ENCODE results near the gene PHKA2. TPM values are rescaled to one million over a fixed set of nuclear protein-coding genes. Genes with fewer than 3 reads are reported as not detected.
"Not testable (repeated sequence)": the region's sequence is repeated elsewhere in the genome, so short reads cannot be mapped to it uniquely, and the experiment has no call there.

Gene PHKA2
- total RNA-seq, 4 donors from 2014 or later = 3.6 to 45.6 (median 24.7) TPM

DNA sequence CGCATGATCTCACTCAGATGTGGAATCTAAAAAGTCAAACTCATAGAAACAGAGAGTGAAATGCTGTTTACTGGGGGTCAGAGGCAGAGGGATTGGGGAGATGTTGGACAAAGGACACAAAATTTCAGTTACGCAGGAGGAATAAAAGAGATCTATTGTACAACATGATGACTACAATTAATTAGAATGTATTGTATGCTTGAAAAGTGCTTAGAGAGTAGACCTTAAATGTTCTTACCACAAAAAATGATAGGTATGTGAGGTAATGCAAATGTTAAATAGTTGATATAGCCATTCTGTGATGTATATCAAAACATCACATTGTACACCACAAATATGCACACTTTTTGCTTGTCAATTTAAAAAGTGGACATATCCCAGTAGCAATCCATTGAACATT lies 36.1 kb upstream of the PHKA2 start:
- DNase-seq = no peak
- no peak for TF ChIP-seq POLR2A (IDR thresholded peaks at IDR 0.05)
- TF ChIP-seq, protein P1, sequence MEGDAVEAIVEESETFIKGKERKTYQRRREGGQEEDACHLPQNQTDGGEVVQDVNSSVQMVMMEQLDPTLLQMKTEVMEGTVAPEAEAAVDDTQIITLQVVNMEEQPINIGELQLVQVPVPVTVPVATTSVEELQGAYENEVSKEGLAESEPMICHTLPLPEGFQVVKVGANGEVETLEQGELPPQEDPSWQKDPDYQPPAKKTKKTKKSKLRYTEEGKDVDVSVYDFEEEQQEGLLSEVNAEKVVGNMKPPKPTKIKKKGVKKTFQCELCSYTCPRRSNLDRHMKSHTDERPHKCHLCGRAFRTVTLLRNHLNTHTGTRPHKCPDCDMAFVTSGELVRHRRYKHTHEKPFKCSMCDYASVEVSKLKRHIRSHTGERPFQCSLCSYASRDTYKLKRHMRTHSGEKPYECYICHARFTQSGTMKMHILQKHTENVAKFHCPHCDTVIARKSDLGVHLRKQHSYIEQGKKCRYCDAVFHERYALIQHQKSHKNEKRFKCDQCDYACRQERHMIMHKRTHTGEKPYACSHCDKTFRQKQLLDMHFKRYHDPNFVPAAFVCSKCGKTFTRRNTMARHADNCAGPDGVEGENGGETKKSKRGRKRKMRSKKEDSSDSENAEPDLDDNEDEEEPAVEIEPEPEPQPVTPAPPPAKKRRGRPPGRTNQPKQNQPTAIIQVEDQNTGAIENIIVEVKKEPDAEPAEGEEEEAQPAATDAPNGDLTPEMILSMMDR (IDR thresholded peaks at IDR 0.05) = no peak
- H3K9me3 ChIP-seq = no peaks in the 10 kb centered on the region
- intact Hi-C loops (cut with DNase I; ENCODE audit: low total_unique reads) = no loop called here
- no peaks in the 10 kb centered on the region for H3K4me1 ChIP-seq
- H3K27me3 ChIP-seq = peaks cover 0 to 4% of the 10 kb centered on the region in 2 donors
- no peak overlapping the region for H3K27ac ChIP-seq
- H3K4me3 ChIP-seq = no peak overlapping the region
- no peaks in the 10 kb centered on the region for H3K36me3 ChIP-seq

DNA sequence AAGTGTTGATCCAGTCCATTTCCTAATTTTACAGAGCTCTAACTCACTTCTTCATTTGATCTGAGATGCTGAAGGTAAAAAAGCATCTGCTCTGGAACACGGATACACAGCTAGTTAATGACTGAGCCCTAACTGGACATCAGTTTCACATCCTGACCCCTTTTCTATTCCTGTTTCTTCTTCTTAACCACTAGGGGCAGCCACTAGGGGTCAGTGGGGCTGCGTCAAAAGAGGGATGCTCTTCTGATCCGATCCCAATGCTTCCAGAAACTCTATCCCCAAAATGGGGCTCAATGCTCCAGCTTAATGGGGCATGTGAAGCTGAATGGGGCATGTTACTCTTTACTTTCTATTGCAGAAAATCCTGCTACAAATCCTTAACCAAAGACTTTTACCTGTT lies 33.4 kb upstream of the PHKA2 start:
- Histone ChIP-seq H3K27me3 (no peaks in the 10 kb centered on the region), H3K36me3 (no peaks in the 10 kb centered on the region), H3K9me3 (no peaks in the 10 kb centered on the region), H3K27ac (no peak overlapping the region), H3K4me3 (no peak overlapping the region), H3K4me1 (no peaks in the 10 kb centered on the region)
- intact Hi-C loops (cut with DNase I; ENCODE audit: low total_unique reads) = no loop called here
- no peak for DNase-seq
- TF ChIP-seq, protein P1 (IDR thresholded peaks at IDR 0.05) = no peak
- TF ChIP-seq POLR2A (IDR thresholded peaks at IDR 0.05) = no peak

DNA sequence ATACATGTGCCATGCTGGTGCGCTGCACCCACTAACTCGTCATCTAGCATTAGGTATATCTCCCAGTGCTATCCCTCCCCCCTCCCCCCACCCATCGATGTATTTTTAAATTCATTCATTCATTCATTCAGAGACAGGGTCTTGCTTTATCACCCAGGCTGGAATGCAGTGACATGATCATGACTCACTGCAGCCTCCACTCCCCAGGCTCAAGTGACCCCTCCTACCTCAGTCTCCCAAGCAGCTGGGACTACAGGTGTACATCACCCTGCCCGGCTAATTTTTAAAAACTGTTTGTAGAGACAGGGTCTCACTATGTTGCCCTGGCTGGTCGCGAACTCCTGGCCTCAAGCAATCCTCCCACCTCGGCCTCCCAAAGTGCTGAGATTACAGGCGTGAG lies 32.7 kb upstream of the PHKA2 start:
- H3K36me3 ChIP-seq; H3K27me3 ChIP-seq; H3K4me3 ChIP-seq; H3K27ac ChIP-seq; intact Hi-C loops (cut with DNase I; ENCODE audit: low total_unique reads); H3K9me3 ChIP-seq; H3K4me1 ChIP-seq; DNase-seq: not testable (repeated sequence)

DNA sequence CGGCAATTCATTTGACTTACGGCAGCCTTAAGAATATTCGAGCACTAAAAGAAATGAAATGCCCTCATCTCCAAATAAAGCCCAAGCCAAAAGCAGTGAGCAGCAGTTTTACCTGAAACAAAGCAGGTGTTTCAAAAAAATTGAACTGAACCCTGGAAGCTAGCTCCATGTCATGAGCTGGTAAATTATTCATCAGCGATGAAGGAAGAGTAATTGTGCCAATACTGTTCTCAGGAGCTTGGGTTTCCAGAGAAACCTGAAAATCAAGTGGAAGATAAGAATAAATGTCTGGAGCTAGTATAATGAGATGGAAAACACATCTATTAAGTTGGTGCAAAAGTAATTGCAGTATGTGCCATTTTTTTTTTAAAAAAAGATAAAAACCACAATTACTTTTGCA lies 24.0 kb upstream of the PHKA2 start:
- Histone ChIP-seq H3K27me3 (no peaks in the 10 kb centered on the region), H3K27ac (no peak overlapping the region), H3K36me3 (no peaks in the 10 kb centered on the region), H3K4me1 (no peaks in the 10 kb centered on the region), H3K9me3 (no peaks in the 10 kb centered on the region), H3K4me3 (no peak overlapping the region)
- no peak for TF ChIP-seq POLR2A (IDR thresholded peaks at IDR 0.05)
- TF ChIP-seq, protein P1 (IDR thresholded peaks at IDR 0.05) = no peak
- intact Hi-C loops (cut with DNase I; ENCODE audit: low total_unique reads) = no loop called here
- DNase-seq = no peak

DNA sequence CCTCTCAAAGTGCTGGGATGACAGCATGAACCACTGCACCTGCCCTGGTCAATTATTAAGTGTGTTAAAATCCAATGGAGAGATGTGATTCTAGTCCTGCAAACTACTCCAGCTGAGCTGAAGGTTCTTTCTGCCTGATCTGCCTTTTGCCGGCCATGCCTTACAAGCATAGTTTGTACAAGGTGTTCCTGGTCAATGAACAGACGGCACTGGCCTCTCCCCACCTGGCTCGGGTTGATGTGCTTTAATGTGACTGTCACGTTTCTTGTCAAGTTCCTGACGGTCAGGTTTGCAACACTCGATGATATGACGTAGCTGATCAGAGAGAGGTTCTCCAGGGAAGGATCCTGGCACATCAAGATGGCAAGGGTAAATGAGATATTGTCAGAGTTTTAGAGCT lies 23.1 kb upstream of the PHKA2 start:
- no peak for DNase-seq
- Histone ChIP-seq H3K4me3 (no peak overlapping the region), H3K27ac (no peak overlapping the region), H3K36me3 (no peaks in the 10 kb centered on the region), H3K9me3 (no peaks in the 10 kb centered on the region), H3K27me3 (no peaks in the 10 kb centered on the region), H3K4me1 (no peaks in the 10 kb centered on the region)
- TF ChIP-seq, protein P1 (IDR thresholded peaks at IDR 0.05) = no peak
- no peak for TF ChIP-seq POLR2A (IDR thresholded peaks at IDR 0.05)
- intact Hi-C loops (cut with DNase I; ENCODE audit: low total_unique reads) = no loop called here

DNA sequence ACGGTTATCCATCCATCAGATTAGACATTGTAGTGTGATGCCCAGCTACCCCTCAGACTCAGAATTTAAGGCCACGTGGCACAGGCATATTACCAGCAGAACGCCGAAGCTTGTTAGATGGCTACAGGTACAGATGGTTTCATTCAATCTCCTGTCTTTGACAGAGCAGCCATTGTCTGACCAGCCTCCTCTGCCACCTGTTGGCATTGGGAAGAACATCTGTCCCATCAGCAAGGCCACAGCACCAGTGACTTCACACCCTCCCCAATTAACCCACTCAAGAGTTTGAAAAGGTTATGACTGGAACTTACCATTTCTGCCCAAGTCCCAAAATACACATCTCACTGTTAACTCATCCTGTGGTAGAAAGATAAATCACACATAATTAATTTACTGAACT lies 22.0 kb upstream of the PHKA2 start:
- Histone ChIP-seq H3K4me1 (no peaks in the 10 kb centered on the region), H3K9me3 (no peaks in the 10 kb centered on the region), H3K27me3 (no peaks in the 10 kb centered on the region), H3K27ac (no peak overlapping the region), H3K4me3 (no peak overlapping the region), H3K36me3 (no peaks in the 10 kb centered on the region)
- TF ChIP-seq, protein P1 (IDR thresholded peaks at IDR 0.05) = no peak
- no peak for TF ChIP-seq POLR2A (IDR thresholded peaks at IDR 0.05)
- intact Hi-C loops (cut with DNase I; ENCODE audit: low total_unique reads) = no loop called here
- DNase-seq = no peak

All from uterus (tissue), 4 donors.